HG03575 (cell line): ENCODE measurements around the gene LPXN.

Experiments
- ATAC-seq: cut with Tn5 transposase; IDR thresholded peaks from one replicate; pipeline ENCODE4 v1.9.1; 2021; ENCODE audit not compliant: unreplicated experiment, insufficient number of reproducible peaks, low FRiP score; ENCODE audit errors: extremely low read depth

LPXN gene

GRCh38 chr11:58527429-58527828, 48.2 kb downstream of the LPXN start:
- no peak for ATAC-seq

DNA sequence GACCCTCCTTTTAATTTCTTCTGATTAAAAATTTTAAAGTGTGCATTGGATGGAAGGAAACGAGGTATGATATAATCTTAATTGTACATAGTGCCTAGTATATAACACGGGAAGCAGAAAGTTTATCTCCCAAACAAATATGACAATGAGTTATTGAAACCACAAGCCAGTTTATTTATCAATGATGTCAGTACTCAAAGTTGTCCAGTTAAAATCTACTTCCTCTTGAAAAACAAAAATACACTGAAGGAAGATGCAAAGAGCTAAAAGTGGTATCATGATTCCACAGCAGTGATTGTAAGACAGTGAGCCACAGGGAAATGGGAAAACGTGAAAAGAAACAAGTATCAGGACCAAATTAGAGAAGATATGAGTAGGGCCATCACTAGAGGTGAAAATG, 48.9 kb downstream of the LPXN start:
- no peak for ATAC-seq

DNA sequence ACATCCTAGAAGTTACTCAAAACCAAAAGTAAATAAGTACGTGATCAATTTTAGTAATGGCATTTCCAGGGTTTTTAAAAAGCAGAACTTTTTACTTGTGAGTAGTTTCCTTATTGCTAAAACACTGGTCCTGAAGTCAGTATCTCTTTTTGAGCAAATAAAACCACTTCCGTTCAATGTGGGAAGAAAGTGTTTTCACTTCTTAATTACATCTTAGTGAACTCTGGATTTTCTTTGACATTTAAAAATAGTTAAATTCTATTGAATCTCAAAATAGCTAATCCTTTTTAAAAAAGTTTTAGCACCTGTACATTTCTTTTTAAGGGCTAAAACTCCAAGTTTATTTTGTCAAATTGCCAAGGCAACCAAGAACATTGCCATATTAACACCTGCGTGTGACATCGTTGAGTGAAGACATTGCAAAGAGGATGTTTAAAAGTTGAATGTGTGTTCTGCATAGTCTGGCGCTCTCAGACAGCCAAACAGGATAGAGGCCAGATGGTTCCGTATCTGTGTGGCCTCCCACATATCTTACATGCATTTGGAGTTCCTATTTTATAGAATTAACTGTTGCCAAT, 50.5 kb downstream of the LPXN start:
- ATAC-seq: peak; percentile 84

GRCh38 chr11:58524232-58525036, 51.2 kb downstream of the LPXN start:
- peak; percentile 3 for ATAC-seq

DNA sequence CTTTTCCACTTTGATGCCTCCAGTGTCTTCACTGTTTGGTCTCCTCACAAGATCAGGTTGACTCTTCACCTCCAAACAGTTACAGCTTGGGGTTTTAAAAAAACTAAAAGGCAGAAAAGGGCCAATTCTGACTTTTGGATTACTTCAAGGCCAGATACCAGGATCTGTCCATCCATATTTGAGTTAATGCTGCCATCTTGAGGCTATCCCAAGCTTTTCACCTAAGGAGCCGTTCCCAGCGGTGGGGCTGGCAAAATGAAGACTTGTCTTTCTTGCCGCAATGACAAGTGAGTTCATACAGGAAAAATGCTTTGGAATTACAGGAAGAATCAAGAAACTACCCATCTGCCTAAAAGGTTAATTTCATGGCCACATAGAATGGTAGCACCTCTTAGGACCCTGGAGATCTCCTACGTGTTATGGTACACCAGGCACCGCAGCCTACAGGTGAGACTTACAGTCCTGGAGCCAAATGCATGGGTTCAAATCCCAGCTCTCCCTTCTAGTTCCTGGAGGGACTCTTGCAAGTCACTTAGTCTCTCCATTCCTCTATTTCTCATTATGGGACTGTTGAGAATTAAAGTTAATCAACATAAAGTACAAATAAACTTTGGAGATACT, 61.8 kb downstream of the LPXN start:
- ATAC-seq: no peak

DNA sequence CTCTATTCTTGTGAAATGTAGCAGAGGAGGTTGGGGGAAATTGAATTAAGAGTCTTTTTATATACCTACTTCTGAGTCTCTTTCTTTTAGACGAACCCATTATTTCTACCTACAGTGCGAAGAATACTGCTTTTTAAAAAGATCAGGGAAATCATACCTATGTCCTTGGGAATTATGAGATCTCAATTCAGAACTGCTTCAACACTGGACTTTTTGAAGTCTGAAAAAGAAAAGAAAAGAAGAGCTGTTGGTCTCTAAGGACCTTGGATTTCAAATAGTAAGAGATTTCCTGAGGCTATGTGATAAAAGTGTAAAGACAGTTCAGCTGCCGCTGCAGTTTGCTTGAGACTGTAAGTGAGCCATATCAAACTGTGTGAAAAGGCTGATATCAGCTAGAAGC, 64.0 kb downstream of the LPXN start:
- no peak for ATAC-seq

DNA sequence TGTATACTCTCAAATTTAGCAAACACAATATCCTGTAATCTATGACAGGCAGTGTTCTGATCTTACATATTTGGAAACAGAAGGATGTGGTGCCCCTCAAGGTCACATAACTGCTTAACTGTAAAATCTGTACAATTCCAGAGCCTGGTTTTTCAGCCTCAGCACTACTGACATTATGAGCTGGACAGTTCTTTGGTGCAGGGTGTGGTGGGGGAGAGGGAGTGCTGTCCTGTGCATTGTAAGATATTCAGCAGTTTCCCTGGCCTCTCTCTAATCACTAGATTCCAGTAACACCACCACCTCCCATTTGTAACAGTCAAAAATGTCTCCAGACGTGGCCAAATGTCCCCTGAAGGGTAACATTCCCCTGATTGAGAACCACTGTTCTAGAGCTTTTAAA, 65.9 kb downstream of the LPXN start:
- ATAC-seq: no peak

- no peak for ATAC-seq
These were observed 66.8 kb downstream of the LPXN start for GRCh38 chr11:58508814-58509213.

- ATAC-seq: no peak
These were observed 67.7 kb downstream of the LPXN start, which contains the start of gene OR5B21 for GRCh38 chr11:58508005-58508404. Gene OR5B21, minus strand, starts transcription at chr11:58508105. Its CDS starts 0 bp downstream, at chr11:58508105.

- no peak for ATAC-seq
These were observed 68.3 kb downstream of the LPXN start for GRCh38 chr11:58507355-58507754.

DNA sequence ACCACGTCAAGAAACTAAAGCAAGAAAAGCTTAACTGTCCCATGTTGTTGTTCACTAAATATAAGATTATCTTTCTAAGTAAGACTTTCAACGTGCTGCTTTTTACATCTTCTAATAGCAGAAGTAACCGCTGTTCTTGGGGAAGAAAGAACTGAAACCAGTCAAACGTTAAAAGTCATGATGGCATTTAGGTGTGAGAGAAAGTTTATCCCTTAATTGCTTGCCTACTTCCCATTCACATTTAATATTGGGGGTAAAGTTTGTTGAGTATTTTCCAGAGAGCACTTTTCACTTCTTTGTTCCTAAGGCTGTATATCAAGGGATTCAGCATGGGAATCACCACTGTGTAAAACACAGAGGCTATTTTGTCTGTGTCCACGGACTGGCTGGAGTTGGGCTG, 68.7 kb downstream of the LPXN start:
- no peak for ATAC-seq

- ATAC-seq: no peak
These were observed 69.8 kb downstream of the LPXN start for GRCh38 chr11:58505849-58506248.

GRCh38 chr11:58504232-58504631, 71.4 kb downstream of the LPXN start:
- no peak for ATAC-seq

DNA sequence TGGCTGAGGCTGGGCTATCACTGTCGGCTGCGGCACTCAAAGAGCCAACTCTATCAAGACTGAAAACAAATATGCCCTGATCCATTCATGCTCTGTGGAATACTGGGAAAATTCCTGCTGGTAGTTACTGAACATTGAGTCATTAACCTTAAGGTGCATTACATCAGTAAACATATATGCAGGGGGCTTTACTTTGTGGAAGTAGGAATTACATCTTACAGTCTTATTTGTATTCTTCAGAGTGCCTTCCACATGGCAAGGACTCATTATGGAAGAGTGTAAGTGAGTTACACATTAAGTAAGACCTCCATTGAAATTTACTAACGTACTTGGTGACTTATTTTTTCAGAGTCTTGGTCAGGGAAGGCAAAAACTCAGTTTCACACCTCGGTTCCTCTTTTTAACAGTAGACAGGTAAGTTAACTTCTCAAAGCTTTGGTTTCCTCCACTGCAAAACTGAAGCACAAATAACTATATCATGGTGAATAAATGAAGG, 72.2 kb downstream of the LPXN start:
- peak; percentile 87 for ATAC-seq

- no peak for ATAC-seq
These were observed 73.7 kb downstream of the LPXN start for GRCh38 chr11:58502004-58502403.

GRCh38 chr11:58498464-58498863, 77.2 kb downstream of the LPXN start:
- ATAC-seq: no peak

- no peak for ATAC-seq
These were observed 77.7 kb downstream of the LPXN start for GRCh38 chr11:58497951-58498350.

- ATAC-seq: no peak
These were observed 79.8 kb downstream of the LPXN start for GRCh38 chr11:58495906-58496305.

DNA sequence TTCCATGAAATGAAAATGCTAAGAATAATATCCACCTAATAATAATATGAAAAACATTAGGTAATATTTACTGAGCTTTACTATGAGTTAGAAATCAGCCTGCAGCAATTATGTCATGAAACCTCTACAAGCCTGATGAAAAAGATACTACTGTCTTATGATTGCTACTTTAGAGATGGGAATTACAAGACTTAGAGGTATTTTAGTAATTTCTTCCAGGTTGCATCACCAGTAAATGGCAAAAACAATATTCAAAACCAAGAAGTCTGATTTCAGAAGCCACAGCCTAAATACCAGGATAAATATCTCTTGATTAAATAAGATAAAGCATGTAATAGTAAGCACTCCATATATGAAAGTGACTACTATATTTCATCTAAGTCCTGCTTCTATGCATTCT, 81.6 kb downstream of the LPXN start:
- no peak for ATAC-seq

GRCh38 chr11:58493676-58494075, 82.0 kb downstream of the LPXN start:
- no peak for ATAC-seq
